IMR-90 (cell line): ENCODE data around the gene LRRC47. TPM values are rescaled to one million over a fixed set of nuclear protein-coding genes. Genes with fewer than 3 reads are reported as not detected.

Experiments
- ATAC-seq: fragments of 200-7000 bp; cut with Tn5 transposase; 2 replicates; pipeline ENCODE4 v1.9.1; 2020; ENCODE audit warnings: low read depth, mild to moderate bottlenecking, moderate library complexity
- BruUV-seq: library from RNA; stranded (reverse); fragments of 400-500 nt; replicated peaks from 2 replicates; lab custom pipeline; 2021; lab: Mats Ljungman, UMichigan
- CTCF ChIA-PET: fragments of 300-600 bp; formaldehyde crosslinking; extraction: SDS; loops from one replicate; lab custom pipeline; 2021; ENCODE audit warnings: antibody characterized with exemption; lab: Yijun Ruan, JAX
- POLR2A ChIA-PET: fragments of 300-600 bp; sonication (Branson Sonifier 250); formaldehyde crosslinking; loops from one replicate; lab custom pipeline; 2022; ENCODE audit warnings: antibody characterized with exemption; ENCODE audit not compliant: unreplicated experiment; lab: Charles Lee
- DNase-seq: peaks from one replicate; pipeline ENCODE4 v3.0.0; 2013
- H2AFZ ChIP-seq: replicated peaks from 2 replicates; pipeline ENCODE3; 2013; ENCODE audit warnings: low read length, mild to moderate bottlenecking; ENCODE audit not compliant: poor library complexity
- H2AK5ac ChIP-seq: 2 replicates; pipeline ENCODE4 v1.6.1; 2013; ENCODE audit warnings: low read depth, low read length, inconsistent platforms
- H2AK9ac ChIP-seq: replicated peaks from 2 replicates; pipeline ENCODE3; 2013; ENCODE audit warnings: mild to moderate bottlenecking, low read depth, low read length, moderate library complexity; ENCODE audit not compliant: poor library complexity
- H2BK120ac ChIP-seq: 2 replicates; pipeline ENCODE4 v1.6.1; 2013; ENCODE audit warnings: low read depth, low read length, inconsistent platforms
- H2BK15ac ChIP-seq: 3 replicates; pipeline ENCODE4 v1.6.1; 2013; ENCODE audit warnings: low read depth, low read length, inconsistent platforms
- H2BK20ac ChIP-seq: 2 replicates; pipeline ENCODE4 v1.6.1; 2013; ENCODE audit warnings: low read depth, mild to moderate bottlenecking, inconsistent platforms, low read length, moderate library complexity
- H2BK5ac ChIP-seq: 2 replicates; pipeline ENCODE4 v1.6.1; 2013; ENCODE audit warnings: mild to moderate bottlenecking, low read depth, low read length, inconsistent platforms; ENCODE audit not compliant: poor library complexity, severe bottlenecking
- H3K14ac ChIP-seq: replicated peaks from 2 replicates; pipeline ENCODE4 v1.6.1; 2013; ENCODE audit warnings: low read depth, low read length, inconsistent platforms
- H3K18ac ChIP-seq: 2 replicates; pipeline ENCODE4 v1.6.1; 2013; ENCODE audit warnings: low read depth, low read length, control low read depth
- H3K23ac ChIP-seq: 2 replicates; pipeline ENCODE4 v1.6.1; 2013; ENCODE audit warnings: low read depth, low read length, inconsistent platforms
- H3K27ac ChIP-seq: 2 replicates; pipeline ENCODE4 v1.5.1; 2013; ENCODE audit warnings: mild to moderate bottlenecking, control low read depth, low read length; ENCODE audit not compliant: insufficient read depth
- H3K27me3 ChIP-seq: 2 replicates; pipeline ENCODE4 v1.6.1; 2013; ENCODE audit warnings: low read length; ENCODE audit not compliant: control insufficient read depth, insufficient read depth
- H3K36me3 ChIP-seq: 2 replicates; pipeline ENCODE4 v1.6.1; 2013; ENCODE audit warnings: low read length, mixed read lengths; ENCODE audit not compliant: control insufficient read depth, insufficient read depth
- H3K4ac ChIP-seq: 2 replicates; pipeline ENCODE4 v1.6.1; 2013; ENCODE audit warnings: low read depth, low read length, inconsistent platforms
- H3K4me1 ChIP-seq: 2 replicates; pipeline ENCODE4 v1.6.1; 2013; ENCODE audit warnings: low read length, mixed read lengths; ENCODE audit not compliant: control insufficient read depth, insufficient read depth
- H3K4me2 ChIP-seq: 2 replicates; pipeline ENCODE4 v1.6.1; 2013; ENCODE audit warnings: low read depth, mild to moderate bottlenecking, control low read depth, low read length, moderate library complexity
- H3K4me3 ChIP-seq: 2 replicates; pipeline ENCODE4 v1.5.1; 2013; ENCODE audit warnings: low read depth, mild to moderate bottlenecking, control low read depth, low read length, moderate library complexity; ENCODE audit not compliant: insufficient read depth
- H3K56ac ChIP-seq: 2 replicates; pipeline ENCODE4 v1.6.1; 2013; ENCODE audit warnings: low read length, inconsistent platforms; ENCODE audit not compliant: insufficient read depth; ENCODE audit errors: extremely low read depth
- H3K79me1 ChIP-seq, 2 experiments: 2 replicates each; pipeline ENCODE4 v1.6.1; 2013; ENCODE audit warnings: low read length in 2 of 2, inconsistent platforms in 1 of 2, low read depth in 1 of 2
- H3K9ac ChIP-seq: 2 replicates; pipeline ENCODE4 v1.6.1; 2013; ENCODE audit warnings: low read depth, low read length, control low read depth
- H3K9me1 ChIP-seq: 2 replicates; pipeline ENCODE4 v1.6.1; 2013; ENCODE audit warnings: low read length, inconsistent platforms; ENCODE audit not compliant: insufficient read depth
- H3K9me3 ChIP-seq: 2 replicates; pipeline ENCODE4 v1.6.1; 2013; ENCODE audit warnings: low read length; ENCODE audit not compliant: control insufficient read depth, insufficient read depth
- H4K20me1 ChIP-seq: 2 replicates; pipeline ENCODE4 v1.6.1; 2013; ENCODE audit warnings: low read length, inconsistent platforms; ENCODE audit not compliant: insufficient read depth
- H4K5ac ChIP-seq: 2 replicates; pipeline ENCODE4 v1.6.1; 2013; ENCODE audit warnings: mild to moderate bottlenecking, low read depth, low read length, control low read depth
- H4K8ac ChIP-seq, 2 experiments: 2 replicates each; pipeline ENCODE4 v1.6.1; 2013; ENCODE audit warnings: low read depth in 2 of 2, low read length in 2 of 2, control low read depth in 1 of 2, inconsistent platforms in 1 of 2
- H4K91ac ChIP-seq: 2 replicates; pipeline ENCODE4 v1.6.1; 2013; ENCODE audit warnings: low read depth, low read length, inconsistent platforms; ENCODE audit not compliant: insufficient read depth
- POLR2A ChIP-seq: IDR thresholded peaks from 2 replicates; pipeline ENCODE4 v1.6.1; 2012; ENCODE audit warnings: mild to moderate bottlenecking, low read depth, low read length
- WGBS, 2 experiments: methylation state at CpG; one replicate each; pipeline versions ENCODE4 v1.1.5 to v1.1.7; 2013; ENCODE audit warnings: missing lambda C conversion rate in 2 of 2; ENCODE audit not compliant: insufficient read length in 1 of 2; ENCODE audit errors: extremely low coverage in 2 of 2; 5-methylcytosine and 5-hydroxymethylcytosine counted together
- dilution Hi-C: fragments of 300-500 bp; cut with HindIII; formaldehyde crosslinking; loops from one replicate; pipeline ENCODE4 v1.14.3; 2018; ENCODE audit warnings: low sequenced_read_pairs; ENCODE audit not compliant: unreplicated experiment
- in situ Hi-C: fragments of 300-500 bp; cut with MboI; formaldehyde crosslinking; loops from 3 replicates; pipeline ENCODE4 v1.14.3; 2019; ENCODE audit warnings: low sequenced_read_pairs, inconsistent platforms, mixed read lengths
- intact Hi-C: fragments of 100-400 bp; cut with micrococcal nuclease; formaldehyde crosslinking; loops from 2 replicates; pipeline ENCODE4 v1.10.0; 2022
- polyA plus RNA-seq, 3 experiments: library from polyadenylated mRNA; depleted of rRNA; stranded (reverse); fragments of >200 nt; gene quantifications; 2 replicates each; pipeline ENCODE4 v1.2.3, GENCODE V29; 2012; ENCODE audit warnings: low replicate concordance in 1 of 3
- total RNA-seq: library from RNA; depleted of rRNA; stranded (reverse); fragments of >200 nt; gene quantifications from 2 replicates; pipeline ENCODE4 v1.2.3, GENCODE V29; 2012

LRRC47 gene
- total and polyA plus RNA-seq, 2 of the 4 experiments (the other 2 are of a cell fraction) = 15.2 to 19.7 TPM

DNA sequence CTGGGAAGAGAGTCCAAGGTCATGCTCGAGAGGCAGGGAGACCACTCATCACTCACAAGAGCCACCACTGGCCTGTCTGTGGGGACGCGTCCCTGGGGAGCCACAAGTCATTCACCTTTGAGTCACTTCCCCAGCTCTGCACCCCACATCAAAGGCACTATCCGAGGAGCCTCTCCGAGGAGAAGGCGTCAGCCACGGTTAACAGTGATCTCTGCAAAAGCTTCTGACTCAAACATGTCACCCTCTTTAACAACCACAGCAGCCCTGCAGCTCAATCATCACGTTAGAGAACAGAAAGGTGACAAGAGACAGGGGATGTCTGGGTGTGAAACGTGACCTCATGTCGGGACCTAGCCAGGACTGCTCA lies 9.0 kb downstream of the LRRC47 start:
- Histone ChIP-seq H2BK120ac (no peak overlapping the region), H3K9ac (no peak overlapping the region), H4K8ac (no peak overlapping the region), H3K27ac (no peak overlapping the region), H3K9me3 (no peaks in the 10 kb centered on the region), H3K79me1 (peaks cover 11 to 36% of the 10 kb centered on the region in 2 experiments), H2BK20ac (no peak overlapping the region), H2BK15ac (no peak overlapping the region), H3K36me3 (peaks cover 56% of the 10 kb centered on the region), H4K91ac (no peak overlapping the region), H3K4me1 (no peaks in the 10 kb centered on the region), H3K4ac (no peak overlapping the region), H2BK5ac (no peak overlapping the region), H4K20me1 (peaks cover 43% of the 10 kb centered on the region), H3K56ac (no peak overlapping the region), H3K4me3 (no peak overlapping the region), H3K18ac (no peak overlapping the region), H3K23ac (no peak overlapping the region), H3K4me2 (no peak overlapping the region), H3K9me1 (no peaks in the 10 kb centered on the region), H2AFZ (no peak overlapping the region), H4K5ac (no peak overlapping the region), H3K27me3 (no peaks in the 10 kb centered on the region), H2AK9ac (no peak overlapping the region), H2AK5ac (no peak overlapping the region), H3K14ac (no peak overlapping the region)
- in situ Hi-C loops = no loop called here
- CTCF ChIA-PET = no interaction called here
- intact Hi-C loops = no loop called here
- POLR2A ChIA-PET = no interaction called here
- TF ChIP-seq POLR2A = no peak
- dilution Hi-C loops = no loop called here
- ATAC-seq (no peak), DNase-seq (no peak)
- no TSS peak for BruUV-seq
- no CpG with 5 or more reads among the region's 10 CpGs for WGBS, 2 experiments
